K562 (cell line): Measurements from ENCODE around the gene LAMTOR4. TPM values are rescaled to one million over a fixed set of nuclear protein-coding genes. Genes with fewer than 3 reads are reported as not detected.

Experiments
- ATAC-seq: fragments of 200-7000 bp; cut with Tn5 transposase; 3 replicates; pipeline ENCODE4 v1.9.1; 2020; ENCODE audit warnings: moderate library complexity
- Bru-seq: library from RNA; stranded (reverse); fragments of 400-500 nt; gene quantifications from one replicate; lab custom pipeline; 2021; lab: Mats Ljungman, UMichigan
- BruChase-seq, 2 experiments: library from RNA; stranded (reverse); fragments of 400-500 nt; gene quantifications; one replicate each; lab custom pipeline; 2021; lab: Mats Ljungman, UMichigan
- BruUV-seq: library from RNA; stranded (reverse); fragments of 400-500 nt; replicated peaks from 2 replicates; lab custom pipeline; 2021; lab: Mats Ljungman, UMichigan
- CTCF ChIA-PET: fragments of 300-600 bp; formaldehyde crosslinking; extraction: SDS; loops from one replicate; lab custom pipeline; 2021; ENCODE audit warnings: low intra/inter-chr PET ratio; lab: Yijun Ruan, JAX
- POLR2A ChIA-PET: fragments of 300-600, 350-650 bp; sonication (Branson Sonifier 250); formaldehyde crosslinking; extraction: SDS; loops from one replicate; lab custom pipeline; 2021; ENCODE audit warnings: antibody characterized with exemption, inconsistent platforms; lab: Yijun Ruan, JAX
- DNase-seq, 4 experiments: peaks; one replicate each; pipeline versions ENCODE4 v3.0.0 to v3.0.0-alpha.2; 2011 to 2018; ENCODE audit warnings: low spot score in 3 of 4, mixed read lengths in 3 of 4; ENCODE audit errors: extremely low read depth in 1 of 4
- FAIRE-seq: peaks from 2 replicates; lab custom pipeline; 2011; peaks lifted over from hg19 to GRCh38; lab: Jason Lieb, UNC
- H2AFZ ChIP-seq: 2 replicates; pipeline ENCODE4 v1.6.0; 2011; ENCODE audit warnings: low read depth, low read length, control low read depth, inconsistent platforms
- H3K27ac ChIP-seq: fragments of 200-600 bp; 3 replicates; pipeline ENCODE4 v1.8.0; 2011; ENCODE audit warnings: low read depth, mild to moderate bottlenecking, control low read depth, inconsistent platforms, low read length, moderate library complexity, mixed read lengths; ENCODE audit errors: extremely low read depth
- H3K27me3 ChIP-seq, 2 experiments: fragments of 300-600 bp in 1 of 2; 2 replicates in 1 of 2; 3 replicates in 1 of 2; pipeline versions ENCODE4 v1.6.0 to v1.8.0; 2011; ENCODE audit warnings: inconsistent platforms in 2 of 2, low read length in 2 of 2, mild to moderate bottlenecking in 1 of 2, mixed read lengths in 1 of 2, moderate library complexity in 1 of 2; ENCODE audit not compliant: control insufficient read depth in 2 of 2, insufficient read depth in 2 of 2
- H3K36me3 ChIP-seq: fragments of 300-600 bp; 3 replicates; pipeline ENCODE4 v1.8.0; 2011; ENCODE audit warnings: mild to moderate bottlenecking, low read length, inconsistent platforms; ENCODE audit not compliant: control insufficient read depth, insufficient read depth
- H3K4me1 ChIP-seq, 2 experiments: fragments of 200-600 bp in 1 of 2; replicated peaks in 1 of 2; 2 replicates in 1 of 2; 3 replicates in 1 of 2; pipeline versions ENCODE4 v1.5.1 to v1.8.0; 2011; ENCODE audit warnings: inconsistent platforms in 2 of 2, low read length in 2 of 2, mild to moderate bottlenecking in 1 of 2, mixed read lengths in 1 of 2, moderate library complexity in 1 of 2; ENCODE audit not compliant: control insufficient read depth in 2 of 2, insufficient read depth in 2 of 2
- H3K4me2 ChIP-seq: 2 replicates; pipeline ENCODE4 v1.6.1; 2011; ENCODE audit warnings: low read length, control low read depth, inconsistent platforms, mixed read lengths; ENCODE audit not compliant: insufficient read depth
- H3K4me3 ChIP-seq: fragments of 200-600 bp; sonication (generic), shearing (Covaris generic); 2 replicates; pipeline ENCODE4 v1.5.1; 2016; ENCODE audit warnings: control low read depth, inconsistent platforms
- H3K79me2 ChIP-seq: fragments of 200-600 bp; 3 replicates; pipeline ENCODE4 v1.8.0; 2011; ENCODE audit warnings: low read length, inconsistent platforms; ENCODE audit not compliant: control insufficient read depth, insufficient read depth
- H3K9ac ChIP-seq, 2 experiments: 2 replicates each; pipeline versions ENCODE4 v1.6.0 to v1.6.1; 2011; ENCODE audit warnings: low read depth in 2 of 2, low read length in 2 of 2, control low read depth in 1 of 2, inconsistent platforms in 1 of 2, mild to moderate bottlenecking in 1 of 2, mixed read lengths in 1 of 2; ENCODE audit not compliant: insufficient read depth in 1 of 2
- H3K9me1 ChIP-seq: one replicate; pipeline ENCODE4 v1.6.0; 2011; ENCODE audit warnings: inconsistent platforms, mild to moderate bottlenecking, low read length, moderate library complexity; ENCODE audit not compliant: control insufficient read depth, insufficient read depth
- H3K9me3 ChIP-seq: replicated peaks from 2 replicates; pipeline ENCODE4 v1.5.1; 2011; ENCODE audit warnings: low read depth, low read length, inconsistent platforms; ENCODE audit not compliant: control insufficient read depth, insufficient read depth
- H4K20me1 ChIP-seq: replicated peaks from 2 replicates; pipeline ENCODE4 v1.6.1; 2011; ENCODE audit warnings: low read length, inconsistent platforms, mixed read lengths; ENCODE audit not compliant: control insufficient read depth, insufficient read depth
- ARID3B ChIP-seq: fragments of 250-450 bp; sonication (Bioruptor Pico); IDR thresholded peaks from 2 replicates; pipeline ENCODE4 v1.4.0; 2020; ENCODE audit warnings: borderline replicate concordance
- EWSR1 ChIP-seq: fragments of 450-650 bp; IDR thresholded peaks from 2 replicates; pipeline ENCODE4 v1.6.1; 2018; ENCODE audit warnings: borderline replicate concordance, mild to moderate bottlenecking, low read depth, moderate library complexity; ENCODE audit not compliant: partially characterized antibody
- HNRNPH1 ChIP-seq: fragments of 200-400 bp; formaldehyde crosslinking; optimal IDR thresholded peaks from 2 replicates; pipeline ENCODE3; 2017; ENCODE audit warnings: low read depth, mild to moderate bottlenecking, low read length, moderate library complexity
- RBFOX2 ChIP-seq: fragments of 200-400 bp; formaldehyde crosslinking; IDR thresholded peaks from 2 replicates; pipeline ENCODE4 v1.6.1; 2017; ENCODE audit warnings: low read depth, mild to moderate bottlenecking, low read length, moderate library complexity
- RUNX1 ChIP-seq: sonication (generic); IDR thresholded peaks from 2 replicates; pipeline ENCODE4 v1.6.1; 2016; ENCODE audit warnings: antibody characterized with exemption, low read depth
- UBTF ChIP-seq, 2 experiments: IDR thresholded peaks; 2 replicates each; pipeline ENCODE4 v1.6.1; 2012; ENCODE audit warnings: improper control_type of control experiment in 2 of 2, low read depth in 2 of 2, low read length in 2 of 2, borderline replicate concordance in 1 of 2
- XRCC3 ChIP-seq: fragments of 450-650 bp; IDR thresholded peaks from 2 replicates; pipeline ENCODE4 v1.6.1; 2017; ENCODE audit warnings: mild to moderate bottlenecking, moderate library complexity
- ZNF24 ChIP-seq: fragments of 450-650 bp; IDR thresholded peaks from 2 replicates; pipeline ENCODE4 v1.6.1; 2016
- ZNF347 ChIP-seq: fragments of 450-650 bp; formaldehyde crosslinking; IDR thresholded peaks from 2 replicates; pipeline ENCODE4 v1.4.0; 2020; ENCODE audit warnings: low read depth, mild to moderate bottlenecking, moderate library complexity
- ZSCAN29 ChIP-seq: fragments of 450-650 bp; IDR thresholded peaks from 2 replicates; pipeline ENCODE4 v1.6.1; 2017
- WGBS: fragments of 100-300 bp; shearing (Covaris generic); methylation state at CpG from one replicate; pipeline ENCODE4 v1.1.6; 2016; ENCODE audit warnings: low coverage, mixed read lengths; ENCODE audit not compliant: insufficient coverage; ENCODE audit errors: missing lambda C conversion rate; 5-methylcytosine and 5-hydroxymethylcytosine counted together
- in situ Hi-C: fragments of 300-500 bp; cut with MboI; formaldehyde crosslinking; loops from 4 replicates; pipeline ENCODE4 v1.15.0; 2018; ENCODE audit warnings: inconsistent platforms, mixed read lengths
- intact Hi-C: fragments of 100-400 bp; cut with micrococcal nuclease; formaldehyde crosslinking; loops from 2 replicates; pipeline ENCODE4 v1.14.2; 2022
- long read RNA-seq, 3 experiments: library from polyadenylated mRNA in 2 of 3; library from RNA in 1 of 3; unstranded in 2 of 3; stranded (forward) in 1 of 3; transcript quantifications; one replicate each; pipeline ENCODE4 v2.0.0, GENCODE V29; 2019 to 2022
- polyA minus RNA-seq, 3 experiments: library from RNA; depleted of rRNA, polyadenylated mRNA; stranded (reverse); fragments of >200 nt; gene quantifications; 2 replicates each; pipeline ENCODE4 v1.2.3, GENCODE V29; 2011
- polyA plus RNA-seq, 8 experiments: library from polyadenylated mRNA; depleted of rRNA in 4 of 8; stranded (reverse) in 5 of 8; unstranded in 3 of 8; fragments of >200 nt; fragmentation: Nextera tagmentation in 2 of 8; fragmentation: Illumina TruSeq in 1 of 8; extraction: Ambion mirVana in 2 of 8; extraction: Trizol in 1 of 8; gene quantifications; 2 replicates each; pipeline versions ENCODE4 v1.2.1 to v1.2.3, GENCODE V29; 2011 to 2014; ENCODE audit warnings: inconsistent platforms in 1 of 8, missing spikeins in 1 of 8
- total RNA-seq, 7 experiments: library from RNA; depleted of rRNA in 6 of 7; stranded (reverse); fragments of >200 nt in 6 of 7; fragmentation: Illumina TruSeq in 2 of 7; extraction: Trizol in 2 of 7; gene quantifications; 2 replicates each; pipeline versions ENCODE4 v1.2.1 to v1.2.3, GENCODE V29; 2011 to 2021; ENCODE audit warnings: low replicate concordance in 1 of 7

Gene LAMTOR4
- total RNA-seq (2011; cell fraction: chromatin; rRNA removed; ENCODE audit: low replicate concordance): 44.1 and 100 TPM in 2 replicates
- 87.9 and 91.2 TPM in 2 replicates for total RNA-seq (2011; cell fraction: nucleolus; rRNA removed)
- 91.3 and 109 TPM in 2 replicates for total RNA-seq (2011; cell fraction: nucleoplasm; rRNA removed)
- 231 and 275 TPM in 2 replicates for total RNA-seq (2014; rRNA removed)
- 52.6 and 79.6 TPM in 2 replicates for total RNA-seq (2014; rRNA removed; fragmentation: Illumina TruSeq; extraction: Trizol)
- total RNA-seq (2015; rRNA removed; fragmentation: Illumina TruSeq; extraction: Trizol): 139 and 152 TPM in 2 replicates
- total RNA-seq (2021): 183 and 195 TPM in 2 replicates
- 154 and 162 TPM in 2 replicates for polyA plus RNA-seq (2011; rRNA removed)
- 371 and 576 TPM in 2 replicates for polyA plus RNA-seq (2011; cell fraction: cytosol; rRNA removed)
- polyA plus RNA-seq (2011; cell fraction: nucleus; rRNA removed): 164 and 218 TPM in 2 replicates
- polyA plus RNA-seq (2012): 237 and 248 TPM in 2 replicates
- 114 and 145 TPM in 2 replicates for polyA plus RNA-seq (2014; fragmentation: Illumina TruSeq; extraction: Trizol)
- 100 to 1,000 TPM; 206 to 314 TPM for polyA plus RNA-seq (2014; fragmentation: Nextera tagmentation; extraction: Ambion mirVana)
- polyA plus RNA-seq (2014; rRNA removed): 299 and 307 TPM in 2 replicates
- 21.6 and 37.2 TPM in 2 replicates for polyA minus RNA-seq (2011; rRNA and poly(A)+ RNA removed)
- polyA minus RNA-seq (2011; cell fraction: cytosol; rRNA and poly(A)+ RNA removed): 32.1 and 32.2 TPM in 2 replicates
- 19.7 and 21.4 TPM in 2 replicates for polyA minus RNA-seq (2011; cell fraction: nucleus; rRNA and poly(A)+ RNA removed)
- percentile 87 among the genes with signal in this experiment for Bru-seq, nascent RNA
- BruChase-seq, experiment 1, labeled RNA remaining after a 2-hour chase: percentile 79 among the genes with signal in this experiment
- BruChase-seq, experiment 2, labeled RNA remaining after a 6-hour chase: percentile 81 among the genes with signal in this experiment
- long read RNA-seq, experiment 1, transcript LAMTOR4-208 (4 exons, 564 nt): minor isoform, 7 of 193 reads
- long read RNA-seq, experiment 1, transcript LAMTOR4-205 (4 exons, 621 nt): minor isoform, 30 of 193 reads
- long read RNA-seq, experiment 1, transcript LAMTOR4-201 (4 exons, 605 nt): major isoform, 93 of 193 reads
- long read RNA-seq, experiment 1, transcript LAMTOR4-204 (3 exons, 371 nt): minor isoform, 21 of 193 reads
- long read RNA-seq, experiment 1, partial matches to known transcripts: 7 of 193 reads
- long read RNA-seq, experiment 1, other reads (novel, unspliced or antisense): 31 of 193 reads
- long read RNA-seq, experiment 2, transcript LAMTOR4-204 (3 exons, 371 nt): major isoform, 47 of 141 reads
- long read RNA-seq, experiment 2, transcript LAMTOR4-205 (4 exons, 621 nt): minor isoform, 15 of 141 reads
- long read RNA-seq, experiment 2, transcript LAMTOR4-201 (4 exons, 605 nt): minor isoform, 46 of 141 reads
- long read RNA-seq, experiment 2, partial matches to known transcripts: 22 of 141 reads
- long read RNA-seq, experiment 2, other reads (novel, unspliced or antisense): 4 of 141 reads
- long read RNA-seq, experiment 3, transcript LAMTOR4-204 (3 exons, 371 nt): minor isoform, 34 of 198 reads
- long read RNA-seq, experiment 3, transcript LAMTOR4-205 (4 exons, 621 nt): minor isoform, 25 of 198 reads
- long read RNA-seq, experiment 3, transcript LAMTOR4-201 (4 exons, 605 nt): major isoform, 123 of 198 reads
- long read RNA-seq, experiment 3, partial matches to known transcripts: 4 of 198 reads
- long read RNA-seq, experiment 3, other reads (novel, unspliced or antisense): 6 of 198 reads

GRCh38 chr7:100148559-100149328 lies at the start of gene LAMTOR4:
Gene LAMTOR4 (plus strand): TSS chr7:100148918. CDS start chr7:100148973, 55 bp downstream.
- Histone ChIP-seq H3K9me3 (no peaks in the 10 kb centered on the region), H3K4me1 (peaks cover 14 to 37% of the 10 kb centered on the region in 2 experiments; a peak in 4 of 5 replicates), H3K79me2 (peaks cover 18% of the 10 kb centered on the region), H3K27ac (peak within 1 kb of the TSS; percentile 68), H3K36me3 (peaks cover 31% of the 10 kb centered on the region; the same call in 2 of the 3 replicates), H4K20me1 (no peaks in the 10 kb centered on the region), H3K9me1 (no peaks in the 10 kb centered on the region), H3K9ac (peak within 1 kb of the TSS; percentile 77 to 93), H3K4me2 (peak within 1 kb of the TSS; percentile 95), H3K27me3 (no peaks in the 10 kb centered on the region), H2AFZ (peak within 1 kb of the TSS; percentile 98), H3K4me3 (peak within 1 kb of the TSS; percentile 87)
- ATAC-seq (peak; percentile 99), FAIRE-seq (peak; percentile 100), DNase-seq (peak; percentile 99 to 100 (median 100))
- POLR2A ChIA-PET: interaction anchor here (0.6 to 1.6 kb wide), 13 partner anchors 8 to 371 kb away, joined by 3 to 13 read pairs (median 3); partner anchors contain the start of genes AP4M1, COPS6 and MCM7
- intact Hi-C loops: loop anchor here (1.0 kb wide), 1 partner anchor 42 kb away; no protein-coding TSS in a partner anchor
- BruUV-seq: no TSS peak
- CTCF ChIA-PET: no interaction called here
- 1% methylated on average over 43 of the region's 46 CpGs for WGBS
- in situ Hi-C loops: no loop called here
- TF ChIP-seq ZSCAN29 (no peak), RBFOX2 (peak; percentile 89), HNRNPH1 (no peak), RUNX1 (no peak; the same call in 1 of the 2 replicates), UBTF (IDR thresholded peaks at IDR 0.05; ENCODE audit: borderline replicate concordance in 1 of 2, low read depth in 2 of 2, low read length in 2 of 2) (no peak), ZNF347 (no peak), EWSR1 (no peak), ARID3B (CRISPR knock-in tag) (no peak), XRCC3 (no peak), ZNF24 (no peak; the same call in 1 of the 2 replicates)
